PFSK-1 (cell line): ENCODE data around the gene PPP1R7.

Experiments used
- FOXP2 ChIP-seq: optimal IDR thresholded peaks from 2 replicates; pipeline ENCODE3; 2011; ENCODE audit warnings: borderline replicate concordance, control low read depth, inconsistent platforms; ENCODE audit not compliant: insufficient read depth; ENCODE audit errors: extremely low read length, extremely low read depth
- POLR2AphosphoS5 ChIP-seq: IDR thresholded peaks from 2 replicates; pipeline ENCODE4 v1.6.1; 2012; ENCODE audit warnings: low read depth, mild to moderate bottlenecking, control low read depth, low read length, moderate library complexity
- SIN3A ChIP-seq: IDR thresholded peaks from 2 replicates; pipeline ENCODE4 v1.6.1; 2012; ENCODE audit warnings: mild to moderate bottlenecking, low read length, moderate library complexity, borderline replicate concordance; ENCODE audit not compliant: insufficient read depth
- TAF1 ChIP-seq: IDR thresholded peaks from 2 replicates; pipeline ENCODE4 v1.6.1; 2012; ENCODE audit warnings: low read length, control low read depth, borderline replicate concordance; ENCODE audit not compliant: insufficient read depth
- TF ChIP-seq, protein P1 (sequence below), 2 experiments: IDR thresholded peaks; 2 replicates each; pipeline versions ENCODE4 v1.6.1 to v1.8.0; 2011 to 2012; ENCODE audit warnings: low read depth in 2 of 2, low read length in 2 of 2, control low read depth in 1 of 2, inconsistent platforms in 1 of 2, mild to moderate bottlenecking in 1 of 2, moderate library complexity in 1 of 2; ENCODE audit not compliant: insufficient read depth in 1 of 2

DNA sequence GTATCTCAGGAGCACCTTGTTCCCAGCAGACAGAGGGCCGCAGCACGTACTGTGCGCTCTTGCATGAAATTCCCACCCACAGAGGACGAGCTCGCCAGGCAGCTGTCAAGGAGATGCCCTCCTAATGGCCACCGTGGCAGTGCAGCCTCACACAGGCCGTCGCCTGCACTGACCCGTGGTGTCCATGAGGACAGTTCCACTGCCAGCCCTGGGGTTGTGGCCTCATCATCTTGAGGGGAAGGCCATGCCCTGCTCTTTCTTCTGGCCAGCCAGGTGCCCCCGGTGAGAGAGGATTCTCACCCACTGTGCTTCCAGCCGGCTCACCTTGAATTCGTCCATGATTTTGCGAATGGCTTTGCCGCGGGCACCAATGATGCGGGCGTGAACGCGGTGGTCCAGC, 80.2 kb downstream of the PPP1R7 start:
- TF ChIP-seq POLR2AphosphoS5 = no peak
- TF ChIP-seq, protein P1, sequence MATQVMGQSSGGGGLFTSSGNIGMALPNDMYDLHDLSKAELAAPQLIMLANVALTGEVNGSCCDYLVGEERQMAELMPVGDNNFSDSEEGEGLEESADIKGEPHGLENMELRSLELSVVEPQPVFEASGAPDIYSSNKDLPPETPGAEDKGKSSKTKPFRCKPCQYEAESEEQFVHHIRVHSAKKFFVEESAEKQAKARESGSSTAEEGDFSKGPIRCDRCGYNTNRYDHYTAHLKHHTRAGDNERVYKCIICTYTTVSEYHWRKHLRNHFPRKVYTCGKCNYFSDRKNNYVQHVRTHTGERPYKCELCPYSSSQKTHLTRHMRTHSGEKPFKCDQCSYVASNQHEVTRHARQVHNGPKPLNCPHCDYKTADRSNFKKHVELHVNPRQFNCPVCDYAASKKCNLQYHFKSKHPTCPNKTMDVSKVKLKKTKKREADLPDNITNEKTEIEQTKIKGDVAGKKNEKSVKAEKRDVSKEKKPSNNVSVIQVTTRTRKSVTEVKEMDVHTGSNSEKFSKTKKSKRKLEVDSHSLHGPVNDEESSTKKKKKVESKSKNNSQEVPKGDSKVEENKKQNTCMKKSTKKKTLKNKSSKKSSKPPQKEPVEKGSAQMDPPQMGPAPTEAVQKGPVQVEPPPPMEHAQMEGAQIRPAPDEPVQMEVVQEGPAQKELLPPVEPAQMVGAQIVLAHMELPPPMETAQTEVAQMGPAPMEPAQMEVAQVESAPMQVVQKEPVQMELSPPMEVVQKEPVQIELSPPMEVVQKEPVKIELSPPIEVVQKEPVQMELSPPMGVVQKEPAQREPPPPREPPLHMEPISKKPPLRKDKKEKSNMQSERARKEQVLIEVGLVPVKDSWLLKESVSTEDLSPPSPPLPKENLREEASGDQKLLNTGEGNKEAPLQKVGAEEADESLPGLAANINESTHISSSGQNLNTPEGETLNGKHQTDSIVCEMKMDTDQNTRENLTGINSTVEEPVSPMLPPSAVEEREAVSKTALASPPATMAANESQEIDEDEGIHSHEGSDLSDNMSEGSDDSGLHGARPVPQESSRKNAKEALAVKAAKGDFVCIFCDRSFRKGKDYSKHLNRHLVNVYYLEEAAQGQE (IDR thresholded peaks at IDR 0.05; ENCODE audit: insufficient read depth in 1 of 2, low read depth in 2 of 2, low read length in 2 of 2) = no peak
- no peak for TF ChIP-seq TAF1
- no peak for TF ChIP-seq SIN3A
- no peak for TF ChIP-seq FOXP2
